Ishikawa (cell line): ENCODE data around the gene NAPG.

ENCODE experiments used
- CEBPB ChIP-seq: IDR thresholded peaks from 2 replicates; pipeline ENCODE4 v1.6.1; 2012
- CREB1 ChIP-seq: IDR thresholded peaks from 2 replicates; pipeline ENCODE4 v1.6.1; 2012; ENCODE audit warnings: low read depth
- EGR1 ChIP-seq: IDR thresholded peaks from 2 replicates; pipeline ENCODE4 v1.6.1; 2012
- EP300 ChIP-seq: IDR thresholded peaks from 2 replicates; pipeline ENCODE4 v1.6.1; 2012; ENCODE audit warnings: borderline replicate concordance
- FOXM1 ChIP-seq: IDR thresholded peaks from 2 replicates; pipeline ENCODE4 v1.6.1; 2012; ENCODE audit warnings: low read depth, borderline replicate concordance
- MAX ChIP-seq: IDR thresholded peaks from 2 replicates; pipeline ENCODE4 v1.6.1; 2012
- NFIC ChIP-seq: IDR thresholded peaks from 2 replicates; pipeline ENCODE4 v1.6.1; 2012
- RAD21 ChIP-seq: IDR thresholded peaks from 2 replicates; pipeline ENCODE4 v1.6.1; 2012; ENCODE audit warnings: low read depth
- REST ChIP-seq: IDR thresholded peaks from 2 replicates; pipeline ENCODE4 v1.6.1; 2012; ENCODE audit warnings: low read depth, mild to moderate bottlenecking
- TAF1 ChIP-seq: IDR thresholded peaks from 2 replicates; pipeline ENCODE4 v1.6.1; 2012; ENCODE audit warnings: low read depth, mild to moderate bottlenecking
- TCF12 ChIP-seq: IDR thresholded peaks from 2 replicates; pipeline ENCODE4 v1.6.1; 2012; ENCODE audit warnings: low read depth
- TEAD4 ChIP-seq: IDR thresholded peaks from 2 replicates; pipeline ENCODE4 v1.6.1; 2012
- USF1 ChIP-seq: IDR thresholded peaks from 2 replicates; pipeline ENCODE4 v1.6.1; 2012
- YY1 ChIP-seq: IDR thresholded peaks from 2 replicates; pipeline ENCODE4 v1.6.1; 2012; ENCODE audit warnings: low read depth
- ZBTB7A ChIP-seq: IDR thresholded peaks from 2 replicates; pipeline ENCODE4 v1.6.1; 2012; ENCODE audit warnings: low read depth

NAPG gene

GRCh38 chr18:10518595-10519255 lies 7.1 kb upstream of the NAPG start:
- TF ChIP-seq RAD21: peak; percentile 32; the same call in 1 of the 2 replicates
- TF ChIP-seq ZBTB7A: no peak

GRCh38 chr18:10519366-10519765 lies 6.5 kb upstream of the NAPG start:
- TF ChIP-seq TCF12: no peak
- no peak for TF ChIP-seq NFIC
- TF ChIP-seq TAF1: no peak
- no peak for TF ChIP-seq RAD21
- no peak for TF ChIP-seq CEBPB
- no peak for TF ChIP-seq FOXM1
- TF ChIP-seq EP300: no peak
- TF ChIP-seq REST: no peak
- no peak for TF ChIP-seq TEAD4
- no peak for TF ChIP-seq USF1
- no peak for TF ChIP-seq YY1
- no peak for TF ChIP-seq EGR1
- no peak for TF ChIP-seq ZBTB7A
- TF ChIP-seq CREB1: no peak
- TF ChIP-seq MAX: no peak

GRCh38 chr18:10519999-10520935 lies 5.6 kb upstream of the NAPG start:
- peak; percentile 96 for TF ChIP-seq RAD21
- TF ChIP-seq MAX: 0 out of 2 replicates have a peak, but pooled peaks have one; percentile 14
- no peak for TF ChIP-seq USF1

- no peak for TF ChIP-seq FOXM1
Observed at GRCh38 chr18:10521566-10521965, 4.3 kb upstream of the NAPG start.

GRCh38 chr18:10522574-10522973 lies 3.3 kb upstream of the NAPG start:
- TF ChIP-seq ZBTB7A (no peak), CREB1 (no peak), RAD21 (no peak), TAF1 (no peak), EP300 (no peak), TCF12 (no peak), YY1 (no peak)

- no peak for TF ChIP-seq FOXM1
- TF ChIP-seq YY1: no peak
- TF ChIP-seq ZBTB7A: no peak
- no peak for TF ChIP-seq CEBPB
- TF ChIP-seq EP300: no peak
- no peak for TF ChIP-seq TAF1
- TF ChIP-seq TCF12: no peak
- no peak for TF ChIP-seq RAD21
- no peak for TF ChIP-seq CREB1
- TF ChIP-seq TEAD4: no peak
- TF ChIP-seq REST: no peak
Observed at GRCh38 chr18:10523544-10523943, 2.3 kb upstream of the NAPG start.
